Measurements from ENCODE around the gene PDE3A.
"Not testable (repeated sequence)": the region's sequence is repeated elsewhere in the genome, so short reads cannot be mapped to it uniquely, and the experiment has no call there.

PDE3A gene

DNA sequence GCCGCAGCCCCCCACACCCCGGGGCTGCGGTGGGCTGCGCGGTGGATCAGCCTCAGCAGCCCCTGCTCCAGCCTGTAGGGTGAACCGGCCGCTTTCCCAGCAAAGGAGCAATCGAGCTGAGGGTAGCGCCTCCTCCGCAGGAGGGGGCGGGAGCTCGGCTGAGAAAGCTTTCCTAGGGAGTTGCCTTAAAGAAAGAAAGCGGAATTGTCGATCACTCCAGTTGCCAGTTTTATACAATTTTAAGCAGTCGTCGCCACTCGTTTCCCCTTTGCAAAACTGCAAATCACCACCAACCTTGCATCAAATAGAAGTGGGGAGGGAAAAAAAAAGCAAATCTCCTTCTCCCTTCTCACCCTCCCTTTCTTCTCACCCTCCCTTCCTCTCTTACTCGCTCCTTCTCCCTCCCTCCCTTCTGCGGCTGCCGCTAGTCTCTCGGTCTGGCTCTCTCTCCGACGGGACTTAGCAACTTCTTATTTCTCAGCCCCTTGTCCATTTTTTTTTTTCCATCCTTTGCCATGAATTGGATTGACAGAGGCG, at the start of gene PDE3A:
PDE3A (plus strand) TSS at position 424 of the 537 bp plus-strand sequence. CDS start 748 bp downstream, outside the sequence.
- DNase-seq (ENCODE audit: low spot score), result peak; percentile 83

- DNase-seq (ENCODE audit: low spot score), result no peak
These were observed 49.0 kb upstream of the PDE3A start for GRCh38 chr12:20319366-20319765.

- no peak for DNase-seq (ENCODE audit: low spot score)
These were observed 47.8 kb upstream of the PDE3A start for GRCh38 chr12:20320552-20320951.

GRCh38 chr12:20330826-20331505, 37.4 kb upstream of the PDE3A start:
- DNase-seq (ENCODE audit: low spot score), result not testable (repeated sequence)

DNA sequence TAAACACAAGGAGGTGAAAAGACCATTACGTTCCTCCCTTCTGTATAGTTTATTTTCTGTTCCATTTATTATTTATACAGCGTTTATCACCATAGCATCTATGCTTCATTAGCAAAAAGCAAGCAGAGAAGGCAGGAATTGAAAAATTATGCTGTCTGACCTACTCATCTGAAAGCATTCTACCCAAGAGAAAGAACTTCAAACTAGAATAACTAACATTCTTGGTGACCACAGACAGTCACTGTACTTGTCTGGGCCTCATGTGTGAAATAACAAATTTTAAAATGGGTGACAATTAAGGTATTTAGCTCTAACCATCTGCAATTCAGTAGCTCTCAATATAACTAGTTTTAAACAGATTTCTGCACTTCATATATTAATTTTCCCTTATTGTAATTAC, 29.3 kb upstream of the PDE3A start:
- DNase-seq (ENCODE audit: low spot score), result peak; percentile 4

GRCh38 chr12:20342111-20342510, 26.2 kb upstream of the PDE3A start:
- no peak for DNase-seq (ENCODE audit: low spot score)

DNA sequence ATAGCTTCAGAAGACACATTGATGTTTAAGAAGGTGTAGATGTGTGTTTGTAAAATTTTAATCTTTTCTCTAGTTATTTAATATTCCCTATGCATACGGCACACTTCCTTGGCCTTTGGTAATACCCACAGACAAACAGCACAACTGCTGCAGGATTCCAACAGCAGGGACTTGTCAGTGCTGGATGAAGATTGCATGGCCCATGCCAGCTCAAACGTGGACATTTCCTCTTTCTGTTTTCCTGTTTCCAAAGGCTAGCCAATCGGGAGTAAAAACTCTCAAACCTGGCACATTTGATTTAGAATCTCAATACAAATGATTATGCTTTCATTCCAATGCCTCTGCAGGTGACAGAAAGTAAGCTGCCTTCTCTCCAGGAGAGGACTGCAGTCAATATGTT, 22.5 kb upstream of the PDE3A start:
- DNase-seq (ENCODE audit: low spot score), result no peak

DNA sequence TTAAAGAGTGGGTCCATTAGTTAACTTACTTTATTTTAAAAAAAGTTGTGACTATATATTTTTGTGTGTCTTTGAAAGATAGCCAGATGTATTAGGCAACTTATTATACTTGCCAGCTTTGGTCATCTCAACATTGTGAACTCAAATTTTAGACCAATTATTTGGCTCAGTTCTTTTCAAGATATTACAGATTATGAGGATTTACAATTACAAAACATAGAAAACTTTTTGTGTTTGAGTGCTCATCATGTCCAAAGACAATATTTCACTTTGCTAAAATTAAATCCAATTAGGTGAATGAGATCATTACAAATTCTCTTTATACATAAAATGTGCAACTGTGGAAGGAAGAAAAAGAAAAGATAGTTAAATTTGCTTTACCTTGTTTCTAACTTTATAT, 18.3 kb upstream of the PDE3A start:
- no peak for DNase-seq (ENCODE audit: low spot score)

GRCh38 chr12:20350495-20350894, 17.8 kb upstream of the PDE3A start:
- DNase-seq (ENCODE audit: low spot score), result peak; percentile 5

GRCh38 chr12:20351406-20351805, 16.9 kb upstream of the PDE3A start:
- no peak for DNase-seq (ENCODE audit: low spot score)

DNA sequence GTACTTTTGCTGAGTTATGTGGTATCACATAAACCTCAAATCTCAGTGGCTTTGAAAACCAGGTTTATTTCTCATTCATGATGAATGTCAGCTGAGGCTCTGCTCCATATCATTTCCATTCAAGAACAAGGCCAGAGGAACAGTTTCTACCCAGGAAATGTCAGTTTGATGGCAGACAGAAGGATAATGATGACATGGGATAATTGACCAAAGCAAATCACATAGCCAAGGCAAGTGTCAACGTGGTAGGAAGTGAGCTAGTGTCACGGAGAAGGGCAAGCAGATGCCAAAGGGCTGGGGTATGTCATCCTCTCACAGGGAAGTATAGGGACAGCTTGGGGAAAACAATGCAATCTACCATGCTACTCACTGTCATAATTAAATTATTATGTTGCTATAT, 12.3 kb upstream of the PDE3A start:
- no peak for DNase-seq (ENCODE audit: low spot score)

DNA sequence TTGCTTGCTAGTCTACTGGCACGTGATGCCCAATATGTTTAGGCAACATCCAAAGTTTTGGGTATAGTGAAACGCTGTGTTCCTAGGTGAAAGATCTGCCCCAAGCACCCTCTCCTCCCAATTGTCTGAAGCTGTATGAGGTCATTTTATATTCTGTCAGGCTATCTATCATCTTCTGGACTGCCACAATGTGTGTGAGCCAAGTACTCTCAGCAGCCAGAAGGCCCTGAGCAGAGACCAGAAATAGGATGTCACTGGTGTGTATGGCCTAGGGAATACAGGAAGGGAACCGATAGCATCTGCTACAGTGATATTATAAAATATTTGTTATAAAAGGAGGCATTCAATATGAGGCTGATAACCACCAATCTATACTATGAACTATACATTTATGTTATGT, 7.9 kb upstream of the PDE3A start:
- DNase-seq (ENCODE audit: low spot score), result no peak

DNA sequence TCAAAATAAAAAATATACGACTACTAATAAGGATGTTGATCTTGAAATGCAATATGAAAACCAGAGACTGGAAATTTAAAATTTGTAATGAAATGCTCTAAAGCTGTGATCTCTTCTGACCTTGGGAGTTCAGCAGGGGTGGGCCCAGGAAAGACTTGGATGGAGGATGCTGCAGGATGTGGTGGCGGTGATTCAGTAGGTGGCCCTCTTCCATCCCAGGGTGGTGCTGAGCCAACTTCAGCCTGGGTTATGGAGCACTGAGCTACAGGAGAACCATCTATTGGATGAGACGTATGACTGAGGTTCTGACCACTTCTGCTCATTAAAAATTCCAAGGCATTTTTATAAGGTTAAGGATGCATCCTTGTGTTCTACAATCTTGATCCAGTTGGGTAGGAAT, 6.9 kb upstream of the PDE3A start:
- DNase-seq (ENCODE audit: low spot score), result no peak

- no peak for DNase-seq (ENCODE audit: low spot score)
These were observed 3.8 kb upstream of the PDE3A start for GRCh38 chr12:20364501-20364900.

DNA sequence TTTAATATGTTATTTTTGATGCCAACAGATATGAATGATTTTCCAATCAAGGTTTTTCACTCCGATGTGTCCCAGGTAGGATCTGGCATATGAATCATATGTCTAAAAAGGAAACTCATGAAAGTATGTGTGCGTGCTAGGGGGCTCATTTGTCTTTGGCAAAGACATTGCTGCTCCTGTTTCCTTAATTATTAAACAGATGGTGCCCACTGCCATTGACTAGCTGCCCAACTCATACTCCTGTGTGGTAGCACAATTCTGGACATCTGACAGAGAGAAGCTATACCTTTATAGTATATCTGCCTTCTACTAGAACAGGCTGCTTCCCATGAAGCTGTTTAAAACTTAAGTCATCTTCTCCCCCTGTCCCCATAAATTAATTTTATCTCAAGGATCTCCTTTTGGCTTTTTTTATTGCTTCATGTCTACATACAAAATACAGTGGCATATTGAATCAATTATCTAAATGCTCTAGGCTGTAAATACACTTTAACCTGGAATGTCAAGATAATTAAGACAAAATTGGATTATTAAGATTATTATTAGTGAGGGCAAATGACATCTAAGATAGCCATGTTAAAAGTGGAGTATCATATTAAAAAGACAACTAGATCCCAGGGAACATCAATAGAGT, 1.4 kb upstream of the PDE3A start:
- DNase-seq (ENCODE audit: low spot score), result no peak

- DNase-seq (ENCODE audit: low spot score), result no peak
These were observed 689 bp upstream of the PDE3A start for GRCh38 chr12:20367583-20368113.

GRCh38 chr12:20368651-20369304, 441 bp downstream of the PDE3A start:
- peak; percentile 50 for DNase-seq (ENCODE audit: low spot score)

GRCh38 chr12:20369305-20370013, 1.1 kb downstream of the PDE3A start:
- peak; percentile 48 for DNase-seq (ENCODE audit: low spot score)

DNA sequence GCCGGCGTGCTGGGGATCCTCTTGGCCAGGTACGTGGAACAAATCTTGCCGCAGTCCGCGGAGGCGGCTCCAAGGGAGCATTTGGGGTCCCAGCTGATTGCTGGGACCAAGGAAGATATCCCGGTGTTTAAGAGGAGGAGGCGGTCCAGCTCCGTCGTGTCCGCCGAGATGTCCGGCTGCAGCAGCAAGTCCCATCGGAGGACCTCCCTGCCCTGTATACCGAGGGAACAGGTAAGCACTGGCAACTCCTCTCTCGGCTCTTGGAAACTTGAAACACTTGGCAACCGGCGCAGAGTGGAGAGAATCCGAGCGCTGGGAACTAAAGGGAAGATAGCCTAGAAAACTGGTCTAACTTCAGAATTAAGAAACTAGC, 1.7 kb downstream of the PDE3A start:
- DNase-seq (ENCODE audit: low spot score), result peak; percentile 6

DNA sequence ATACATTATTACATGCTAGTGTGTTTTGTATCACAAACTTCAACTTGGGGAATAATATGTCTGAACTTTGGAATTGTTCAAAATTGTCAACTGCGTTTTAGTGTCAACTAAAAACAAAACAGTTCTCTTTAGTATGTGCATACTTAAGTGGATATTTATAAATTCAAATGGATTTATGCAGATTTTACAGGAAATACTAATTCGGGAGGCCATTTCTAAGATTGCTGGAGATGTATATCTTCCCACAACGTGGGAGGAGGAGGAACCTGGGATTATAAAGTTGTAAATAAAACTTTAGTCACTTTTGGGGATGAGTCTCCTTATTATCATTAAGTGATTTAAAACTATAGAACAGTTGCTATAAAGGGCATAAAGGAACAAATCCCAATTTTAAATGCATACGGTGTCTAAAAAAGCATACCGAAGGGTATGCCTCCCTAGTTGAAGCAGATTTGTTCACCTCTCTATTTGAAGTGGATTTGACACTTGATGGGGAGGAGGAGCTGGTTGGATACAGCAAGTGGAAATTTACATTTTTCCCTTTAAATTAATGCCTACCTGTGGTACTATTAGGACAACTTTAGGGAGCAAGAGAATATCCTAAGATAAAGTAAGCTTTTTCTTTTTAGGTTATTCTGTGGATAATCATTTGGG, 2.7 kb downstream of the PDE3A start:
- no peak for DNase-seq (ENCODE audit: low spot score)

DNA sequence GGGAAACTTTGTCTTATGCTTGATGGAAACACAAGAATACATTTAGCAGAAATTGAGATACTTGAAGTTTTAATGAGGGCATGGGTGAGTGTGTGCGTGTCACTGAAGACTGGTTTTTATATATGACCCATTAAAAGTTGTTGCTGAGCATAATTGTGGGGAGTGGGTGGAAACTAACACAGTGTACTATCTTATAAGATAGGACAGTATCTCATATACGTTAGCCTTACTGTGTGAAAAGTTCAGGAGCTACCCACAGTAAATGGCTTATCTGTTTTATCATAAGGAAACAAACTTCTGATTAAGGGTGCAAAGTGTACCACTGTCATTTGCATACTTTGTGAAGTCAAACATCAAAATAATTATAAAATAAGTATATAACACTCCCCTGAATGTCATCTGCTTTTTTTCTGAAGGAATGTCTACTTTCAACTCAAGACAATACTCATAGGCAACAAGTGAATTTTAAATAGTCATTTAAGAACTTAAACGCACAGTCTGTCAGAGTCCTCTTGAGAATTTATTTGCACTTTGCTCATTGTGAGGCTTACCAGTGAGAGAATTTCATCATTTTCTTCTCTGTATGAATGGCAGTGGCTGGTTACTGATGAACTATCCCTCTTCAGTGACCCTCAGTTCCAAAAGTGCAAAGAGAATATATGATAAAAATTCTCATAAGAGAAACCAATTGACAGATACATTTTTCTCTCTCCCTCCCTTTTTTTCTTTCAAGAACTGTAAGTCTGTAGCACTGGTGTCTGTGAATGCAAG, 4.2 kb downstream of the PDE3A start:
- no peak for DNase-seq (ENCODE audit: low spot score)

All from GM03348 (cell line).